Mucosa of descending colon (tissue), 3 donors: Measurements from ENCODE around the gene SLC38A6. TPM values are rescaled to one million over a fixed set of nuclear protein-coding genes. Genes with fewer than 3 reads are reported as not detected.

Source experiments
- ATAC-seq: fragments of 200-7000 bp; cut with Tn5 transposase; one replicate; pipeline ENCODE4 v1.9.1; 2020; ENCODE audit warnings: mild to moderate bottlenecking, moderate library complexity
- DNase-seq, 3 donors: peaks; one replicate each; pipeline ENCODE4 v3.0.0-alpha.2; 2020
- H3K36me3 ChIP-seq: fragments of 200-600 bp; one replicate; pipeline ENCODE4 v1.8.0; 2021; ENCODE audit warnings: low read depth, mild to moderate bottlenecking
- H3K4me1 ChIP-seq: fragments of 200-600 bp; one replicate; pipeline ENCODE4 v1.8.0; 2021; ENCODE audit warnings: low read depth, mild to moderate bottlenecking
- H3K4me3 ChIP-seq: fragments of 200-600 bp; one replicate; pipeline ENCODE4 v1.8.0; 2021; ENCODE audit warnings: mild to moderate bottlenecking
- H3K9me3 ChIP-seq: fragments of 200-600 bp; one replicate; pipeline ENCODE4 v1.8.0; 2021; ENCODE audit warnings: mild to moderate bottlenecking
- intact Hi-C, 2 donors: fragments of 100-400 bp; cut with DNase I in 1 of 2; cut with micrococcal nuclease in 1 of 2; formaldehyde crosslinking; loops; one replicate each; pipeline versions ENCODE4 v1.11.0 to v1.11.1; 2022; cut with DNase I, micrococcal nuclease
- total RNA-seq, 3 donors: library from RNA; stranded (reverse); fragmentation: NEBNext Ultra II Directional in 2 of 3; extraction: Animal tissue kit (Norgen Biotek cat#: 25700) in 2 of 3; gene quantifications; one replicate each; pipeline versions ENCODE4 v1.2.1 to v1.2.4, GENCODE V29; 2021 to 2023
- TF ChIP-seq, protein P1 (sequence below): fragments of 200-600 bp; IDR thresholded peaks from one replicate; pipeline ENCODE4 v1.8.0; 2022; ENCODE audit warnings: antibody characterized with exemption, mild to moderate bottlenecking
- donor health status: DM: no; HTN: no; CAD: no; lungs with moderate emphysema.
- donor health status: DM: no; HTN: no; CAD: no.
- donor health status: DM: no; HTN: yes; CAD: no.

Gene SLC38A6
- total RNA-seq, 3 donors from 2014 or later = 7.4 to 13.6 (median 9.2) TPM

DNA sequence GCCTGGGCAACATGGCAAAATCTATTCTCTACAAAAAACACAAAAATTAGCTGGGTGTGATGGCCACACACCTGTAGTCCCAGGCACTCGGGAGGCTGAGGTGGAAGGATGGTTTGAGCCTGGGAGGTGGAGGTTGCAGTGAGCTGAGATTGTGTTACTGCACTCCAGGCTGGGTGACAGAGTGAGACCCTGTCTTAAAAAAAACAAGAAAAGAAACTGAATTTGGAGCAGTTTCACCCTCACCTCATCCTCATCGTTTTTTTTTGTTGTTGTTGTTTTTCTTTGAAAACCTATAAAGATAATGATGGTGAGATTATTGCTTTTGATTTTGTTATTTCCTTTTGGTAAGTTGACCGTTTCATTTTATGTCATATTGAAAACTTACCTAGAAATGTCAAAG, 60.7 kb downstream of the SLC38A6 start:
- DNase-seq (no peak), ATAC-seq (no peak)
- H3K9me3 ChIP-seq = no peaks in the 10 kb centered on the region
- no peaks in the 10 kb centered on the region for H3K36me3 ChIP-seq
- intact Hi-C loops = no loop called here
- no peak overlapping the region for H3K4me3 ChIP-seq
- TF ChIP-seq, protein P1, sequence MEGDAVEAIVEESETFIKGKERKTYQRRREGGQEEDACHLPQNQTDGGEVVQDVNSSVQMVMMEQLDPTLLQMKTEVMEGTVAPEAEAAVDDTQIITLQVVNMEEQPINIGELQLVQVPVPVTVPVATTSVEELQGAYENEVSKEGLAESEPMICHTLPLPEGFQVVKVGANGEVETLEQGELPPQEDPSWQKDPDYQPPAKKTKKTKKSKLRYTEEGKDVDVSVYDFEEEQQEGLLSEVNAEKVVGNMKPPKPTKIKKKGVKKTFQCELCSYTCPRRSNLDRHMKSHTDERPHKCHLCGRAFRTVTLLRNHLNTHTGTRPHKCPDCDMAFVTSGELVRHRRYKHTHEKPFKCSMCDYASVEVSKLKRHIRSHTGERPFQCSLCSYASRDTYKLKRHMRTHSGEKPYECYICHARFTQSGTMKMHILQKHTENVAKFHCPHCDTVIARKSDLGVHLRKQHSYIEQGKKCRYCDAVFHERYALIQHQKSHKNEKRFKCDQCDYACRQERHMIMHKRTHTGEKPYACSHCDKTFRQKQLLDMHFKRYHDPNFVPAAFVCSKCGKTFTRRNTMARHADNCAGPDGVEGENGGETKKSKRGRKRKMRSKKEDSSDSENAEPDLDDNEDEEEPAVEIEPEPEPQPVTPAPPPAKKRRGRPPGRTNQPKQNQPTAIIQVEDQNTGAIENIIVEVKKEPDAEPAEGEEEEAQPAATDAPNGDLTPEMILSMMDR = no peak
- H3K4me1 ChIP-seq = no peaks in the 10 kb centered on the region

DNA sequence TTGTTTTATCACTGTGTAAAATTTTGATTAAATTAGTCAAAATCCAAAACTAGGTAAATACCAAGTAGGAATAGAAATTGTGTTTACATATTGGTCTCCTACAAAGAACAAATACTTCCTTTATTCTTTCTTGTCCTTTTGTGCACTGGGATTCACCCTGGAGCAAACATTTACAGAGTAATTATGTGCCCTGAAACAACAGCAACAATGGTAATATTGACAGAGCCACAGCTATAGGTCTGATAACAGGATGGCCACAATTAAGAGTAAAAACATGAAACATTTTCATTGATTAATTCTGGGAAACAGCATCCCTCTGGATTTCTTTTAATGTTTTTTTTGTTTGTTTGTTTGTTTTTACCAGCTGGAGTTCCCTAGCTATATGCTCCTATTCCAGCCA, 61.2 kb downstream of the SLC38A6 start:
- TF ChIP-seq, protein P1 = no peak
- Histone ChIP-seq H3K4me3 (no peak overlapping the region), H3K9me3 (no peaks in the 10 kb centered on the region), H3K4me1 (no peaks in the 10 kb centered on the region), H3K36me3 (no peaks in the 10 kb centered on the region)
- intact Hi-C loops = no loop called here
- ATAC-seq (no peak), DNase-seq (no peak)

DNA sequence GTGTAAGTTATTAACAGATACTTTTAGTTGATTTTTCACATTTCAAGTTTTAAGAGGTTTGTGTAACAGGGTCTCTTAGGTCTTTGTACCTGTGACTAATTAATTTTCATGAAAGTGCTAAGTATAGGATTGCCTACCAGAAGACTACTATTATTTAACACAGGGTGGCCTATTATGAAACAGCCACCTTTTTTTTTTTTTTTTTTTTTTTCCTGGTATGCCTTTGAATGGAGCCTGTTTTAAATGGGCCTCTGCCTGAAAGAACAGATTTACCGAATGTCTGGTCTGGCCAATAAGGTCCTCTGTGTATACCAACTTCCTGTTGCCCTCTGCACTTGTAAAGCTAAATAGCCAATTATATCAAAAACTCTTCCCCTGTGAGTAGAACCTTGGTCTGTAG, 62.5 kb downstream of the SLC38A6 start:
- intact Hi-C loops = no loop called here
- no peaks in the 10 kb centered on the region for H3K4me1 ChIP-seq

DNA sequence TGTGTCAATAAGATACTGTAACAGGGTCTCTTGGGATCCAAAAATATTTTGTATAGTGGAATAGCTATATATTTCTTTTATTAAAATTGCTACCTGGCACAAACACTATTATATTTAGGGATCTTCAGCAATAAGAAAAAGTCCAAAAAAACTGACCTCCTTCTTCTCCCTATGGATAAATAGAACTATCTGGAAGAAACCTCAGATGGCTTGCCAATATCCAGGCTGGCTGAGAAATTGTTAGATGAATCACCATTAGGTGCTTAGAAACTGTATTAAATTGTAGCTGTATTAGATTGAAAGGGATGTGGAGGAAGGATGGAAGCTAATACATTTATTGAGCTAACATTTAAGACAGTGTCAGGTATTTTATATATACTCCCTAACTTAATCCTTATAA, 66.0 kb downstream of the SLC38A6 start:
- no peaks in the 10 kb centered on the region for H3K36me3 ChIP-seq
- H3K9me3 ChIP-seq = no peaks in the 10 kb centered on the region
- no peak for DNase-seq
- no peak for ATAC-seq
- TF ChIP-seq, protein P1 = no peak
- intact Hi-C loops = no loop called here
- H3K4me1 ChIP-seq = no peaks in the 10 kb centered on the region
- H3K4me3 ChIP-seq = no peak overlapping the region

More for the DNA sequence above, 62.5 kb downstream of the SLC38A6 start:
- H3K4me3 ChIP-seq = no peak overlapping the region
- TF ChIP-seq, protein P1 = no peak
- no peaks in the 10 kb centered on the region for H3K9me3 ChIP-seq
- ATAC-seq = no peak
- DNase-seq = no peak
- no peaks in the 10 kb centered on the region for H3K36me3 ChIP-seq

DNA sequence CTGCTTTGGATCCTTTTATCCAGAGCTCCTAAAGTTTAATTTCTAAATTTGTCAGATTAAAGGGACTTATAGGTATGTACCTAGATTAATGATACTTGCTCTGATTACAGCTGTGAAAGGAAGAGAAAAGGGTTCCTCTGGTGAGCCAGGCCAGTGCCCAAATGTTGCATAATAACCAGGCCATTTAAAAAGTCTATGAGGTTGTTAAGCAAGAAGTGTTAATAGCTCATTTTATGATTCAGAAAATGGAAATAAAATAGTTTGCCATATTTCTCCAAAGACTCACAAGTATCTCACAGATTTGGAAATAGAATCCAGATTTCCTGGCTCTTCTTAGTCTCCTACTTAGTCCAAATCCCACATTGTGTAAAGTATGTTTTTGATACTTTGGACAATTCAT, 67.6 kb downstream of the SLC38A6 start:
- intact Hi-C loops = no loop called here
- ATAC-seq (no peak), DNase-seq (no peak)
- no peak overlapping the region for H3K4me3 ChIP-seq
- TF ChIP-seq, protein P1 = no peak
- no peaks in the 10 kb centered on the region for H3K9me3 ChIP-seq
- no peaks in the 10 kb centered on the region for H3K36me3 ChIP-seq
- no peaks in the 10 kb centered on the region for H3K4me1 ChIP-seq

DNA sequence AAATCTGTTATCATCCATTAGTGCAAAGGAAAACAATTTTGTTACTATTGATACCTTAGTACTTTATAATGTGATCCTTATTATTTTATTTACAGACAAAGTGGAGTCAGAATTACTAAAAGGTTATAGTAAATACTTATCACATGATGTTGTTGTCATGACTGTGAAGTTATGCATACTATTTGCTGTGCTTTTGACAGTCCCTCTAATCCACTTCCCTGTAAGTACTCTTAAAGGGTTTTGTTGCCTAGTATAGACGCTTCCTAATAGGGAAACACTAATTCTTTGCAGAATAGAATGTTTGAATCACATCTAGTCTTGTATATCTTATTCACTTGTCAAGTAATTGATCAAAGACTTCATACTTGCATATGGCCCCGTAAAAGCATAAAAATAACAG, 69.4 kb downstream of the SLC38A6 start:
- no peak for DNase-seq
- Histone ChIP-seq H3K36me3 (no peaks in the 10 kb centered on the region), H3K9me3 (peaks cover 4% of the 10 kb centered on the region), H3K4me1 (no peaks in the 10 kb centered on the region), H3K4me3 (no peak overlapping the region)
- TF ChIP-seq, protein P1 = no peak
- intact Hi-C loops = no loop called here
- ATAC-seq = no peak
